Activated naive CD4-positive, alpha-beta T cell treated with anti-CD3 and anti-CD28 coated beads, Interleukin-2, amount 50 U/mL, for 16 hours (primary cell): Measurements from ENCODE around the gene KCTD8.
A peak's percentile ranks its signal among the peaks of the same experiment; 100 is the strongest.

Experiments used
- DNase-seq: peaks from one replicate; pipeline ENCODE4 v3.0.0-alpha.2; 2020

KCTD8 gene

DNA sequence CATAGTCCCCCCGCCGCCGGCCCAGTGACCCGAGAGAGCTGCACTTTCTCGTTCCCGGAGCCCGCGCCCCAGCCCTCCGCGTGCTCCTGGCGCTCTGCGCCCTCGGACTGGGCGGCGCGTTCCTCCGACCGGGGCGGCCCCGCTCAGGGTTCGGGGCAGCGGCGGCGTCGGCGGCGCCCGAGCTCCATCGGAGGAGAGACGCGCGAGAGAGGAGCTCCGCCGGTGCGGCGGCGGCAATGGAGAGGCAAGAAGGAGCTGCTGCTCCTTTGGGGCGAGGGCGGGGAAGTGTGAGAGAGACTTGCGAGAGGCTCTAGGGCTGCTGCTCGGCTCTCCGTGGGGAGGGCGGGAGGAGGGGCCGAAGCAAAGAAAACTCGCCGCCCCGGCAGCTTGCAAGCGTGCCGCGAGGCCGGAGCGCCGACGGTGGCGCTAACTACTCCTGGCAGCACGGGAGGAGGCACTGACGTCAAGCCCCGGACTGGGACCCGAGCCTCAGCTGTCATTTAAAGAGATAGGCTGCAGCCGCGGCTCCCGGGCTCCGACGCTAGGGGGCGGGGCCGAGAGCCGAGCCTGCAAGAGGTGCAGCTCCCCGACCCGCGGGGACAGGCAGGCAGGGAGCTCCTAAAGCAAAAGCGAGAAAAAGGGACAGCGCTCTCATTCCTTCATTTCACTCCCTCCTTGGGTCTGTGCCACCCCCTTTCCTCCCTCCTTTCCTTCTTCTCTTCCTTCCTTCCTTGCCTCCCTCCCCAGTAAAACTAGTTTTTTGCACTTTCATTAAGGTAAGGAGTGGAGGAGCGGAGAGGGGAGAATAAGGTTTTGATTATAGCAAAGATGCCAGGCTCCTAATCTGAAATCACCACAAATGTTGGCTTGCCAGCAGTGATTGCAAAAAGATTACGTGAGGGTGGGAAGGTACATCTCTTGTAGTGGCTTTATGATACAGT is at the start of gene KCTD8:
KCTD8 (minus strand) TSS at position 289 of the 941 bp plus-strand sequence.
- DNase-seq = peak; percentile 60

GRCh38 chr4:44494810-44495701 is 46.4 kb upstream of the KCTD8 start:
- DNase-seq = no peak

- DNase-seq = no peak
These were observed 45.3 kb upstream of the KCTD8 start for GRCh38 chr4:44493924-44494323.

- DNase-seq = no peak
These were observed 38.7 kb upstream of the KCTD8 start for GRCh38 chr4:44487341-44487740.

DNA sequence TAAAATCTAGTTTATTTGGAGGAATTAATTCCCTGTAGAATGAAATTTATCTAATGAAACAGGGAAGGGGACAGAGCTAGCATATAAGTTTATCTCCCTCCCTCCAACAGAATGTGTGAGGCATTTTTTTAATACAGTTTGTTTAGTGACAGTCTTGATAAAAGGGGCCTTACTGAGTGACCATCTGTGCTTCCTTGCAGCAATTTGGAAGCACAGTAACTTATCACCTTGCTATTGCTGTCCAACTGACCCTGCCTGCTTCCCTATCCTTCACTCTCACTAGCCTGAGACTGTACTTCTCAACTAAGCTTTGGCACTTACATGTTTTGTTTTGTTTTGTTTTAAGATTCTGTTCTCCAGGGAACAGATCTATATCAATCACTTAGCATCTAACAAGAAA is 31.1 kb upstream of the KCTD8 start:
- no peak for DNase-seq

DNA sequence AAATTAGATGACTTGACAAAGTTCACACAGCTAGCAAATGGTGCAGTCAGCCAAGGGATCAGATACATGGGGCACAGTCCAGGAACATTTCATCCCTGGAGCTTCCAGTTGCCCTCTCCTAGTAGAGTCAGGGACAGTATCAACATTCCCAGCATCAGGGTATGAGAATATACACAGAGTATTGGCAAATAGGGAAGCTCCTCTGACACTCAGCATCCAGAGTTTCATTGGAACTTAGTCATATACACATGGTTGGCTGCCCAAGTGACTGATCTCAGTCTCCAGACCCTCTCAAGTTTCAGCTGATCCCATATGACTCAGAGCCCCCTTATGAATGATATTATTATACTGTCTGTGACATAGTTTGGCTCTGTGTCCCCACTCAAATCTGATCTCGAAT is 13.7 kb upstream of the KCTD8 start:
- DNase-seq = no peak

GRCh38 chr4:44447563-44448504 is 775 bp downstream of the KCTD8 start:
- peak; percentile 9 for DNase-seq

DNA sequence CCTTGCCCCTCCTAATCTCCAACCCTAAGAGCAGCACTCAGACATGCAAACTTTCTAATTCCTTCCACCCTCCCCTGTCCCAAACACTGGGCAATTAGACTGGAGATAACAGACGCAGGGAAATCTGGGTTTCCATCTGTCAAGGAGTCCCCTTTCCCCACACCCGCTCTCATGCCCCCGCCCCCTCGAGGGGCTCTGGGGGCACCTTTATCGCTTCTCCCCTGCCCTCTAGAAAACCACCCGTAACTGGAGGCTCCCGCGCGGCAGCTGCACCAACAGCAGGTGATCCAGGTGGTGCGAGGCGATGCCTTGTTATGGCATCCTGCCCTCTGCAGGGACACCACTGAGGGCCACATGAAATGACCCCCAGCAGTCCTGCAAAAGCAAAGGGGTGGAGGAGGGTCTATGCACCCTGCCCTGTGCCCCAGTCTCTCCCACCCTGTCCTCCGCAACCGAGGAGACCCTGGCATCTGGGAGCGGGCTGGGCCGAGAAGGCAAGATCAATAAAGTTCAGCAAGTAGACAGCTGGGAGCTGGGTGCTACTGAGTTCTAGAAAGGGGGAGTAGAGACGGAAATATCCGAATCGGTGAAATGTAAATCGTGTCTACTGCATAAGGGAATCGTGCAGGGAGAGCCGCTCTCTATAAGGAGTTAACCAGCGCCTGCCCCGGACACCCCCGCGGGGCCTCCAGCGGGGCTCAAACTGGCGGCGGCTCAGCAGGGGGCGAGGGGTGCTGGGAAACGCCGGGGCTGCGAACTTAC is 1.6 kb downstream of the KCTD8 start:
- no peak for DNase-seq

DNA sequence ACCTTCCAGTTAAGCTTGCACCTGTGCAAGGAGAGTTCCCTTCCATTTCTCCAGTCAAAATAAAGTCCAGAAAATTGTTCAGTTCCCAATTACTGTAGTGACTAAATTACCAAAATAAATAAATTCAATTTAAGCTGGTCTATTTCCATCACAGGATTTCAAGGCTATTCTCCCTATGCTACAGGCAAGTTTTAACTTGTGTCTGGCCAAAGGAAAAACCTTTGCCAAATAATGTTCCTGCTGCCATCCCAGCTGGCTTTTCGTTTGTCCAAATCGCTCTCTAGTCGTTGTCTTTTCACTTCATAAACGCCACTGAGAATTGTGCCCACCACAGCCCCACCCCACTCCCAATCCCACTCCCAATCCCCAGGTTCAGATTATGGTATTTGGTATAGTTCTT is 2.4 kb downstream of the KCTD8 start:
- no peak for DNase-seq

DNA sequence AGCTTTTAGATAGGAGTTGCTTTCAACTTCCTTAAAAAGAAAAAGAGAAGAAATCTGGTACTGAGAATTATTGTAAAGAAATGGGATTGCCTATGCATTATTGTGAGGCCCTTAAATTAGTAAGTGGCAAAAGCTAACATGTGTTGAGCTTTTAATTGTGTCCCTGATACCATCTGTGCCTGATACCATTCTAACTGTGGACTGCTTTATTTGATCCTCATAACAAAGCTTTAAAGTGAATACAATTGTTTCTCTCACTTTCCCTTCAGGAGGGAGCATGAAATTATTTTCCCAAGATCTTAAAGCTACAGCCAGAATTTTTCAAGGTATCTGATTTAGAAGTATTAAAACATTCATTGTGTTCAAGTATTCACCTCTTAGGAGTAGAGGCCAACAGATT is 9.9 kb downstream of the KCTD8 start:
- no peak for DNase-seq

GRCh38 chr4:44434247-44434646 is 14.4 kb downstream of the KCTD8 start:
- no peak for DNase-seq

- no peak for DNase-seq
These were observed 22.9 kb downstream of the KCTD8 start for GRCh38 chr4:44425614-44426208.

- no peak for DNase-seq
These were observed 25.7 kb downstream of the KCTD8 start for GRCh38 chr4:44422912-44423311.

GRCh38 chr4:44421330-44422065 is 27.1 kb downstream of the KCTD8 start:
- DNase-seq = no peak

DNA sequence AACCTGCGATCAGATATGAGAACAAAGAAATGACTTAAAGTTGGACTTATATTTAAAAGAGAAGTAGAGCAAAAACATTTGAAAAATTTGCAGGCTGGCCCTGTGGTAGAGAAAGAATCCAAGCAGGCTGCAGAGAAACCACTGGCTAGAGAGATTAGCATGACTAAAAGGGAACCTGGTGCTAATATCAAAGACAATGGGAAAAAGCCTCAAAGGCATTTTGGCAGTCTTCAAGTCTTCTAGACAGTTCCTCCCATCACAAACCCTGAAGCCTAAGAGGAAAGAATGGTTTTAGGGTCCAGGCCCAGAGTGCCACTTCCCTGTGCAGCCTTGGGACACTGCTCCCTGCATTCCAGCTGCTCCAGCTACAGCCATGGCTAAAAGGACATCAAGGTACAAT is 33.4 kb downstream of the KCTD8 start:
- DNase-seq = no peak

- DNase-seq = no peak
These were observed 80.0 kb downstream of the KCTD8 start for GRCh38 chr4:44368413-44369167.

DNA sequence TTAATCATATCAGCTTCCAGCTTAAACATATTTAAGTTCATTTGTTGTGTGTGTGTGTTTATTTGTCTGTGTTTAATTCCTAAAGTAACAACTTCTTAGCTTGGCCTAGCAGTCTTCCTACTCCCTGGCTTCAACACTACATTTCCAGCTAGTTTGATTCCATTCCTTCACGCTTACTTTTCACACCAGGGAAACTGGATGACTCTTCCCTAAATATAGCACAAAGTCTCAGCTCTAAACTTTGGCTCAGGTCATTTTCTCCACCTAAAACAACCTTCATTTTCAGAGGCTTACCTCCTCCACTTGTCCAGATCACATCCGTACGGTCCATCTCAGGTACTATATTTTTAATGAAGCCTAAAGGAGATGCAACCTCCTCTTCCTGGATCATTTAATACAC is 94.4 kb downstream of the KCTD8 start:
- no peak for DNase-seq

GRCh38 chr4:44351069-44351468 is 97.5 kb downstream of the KCTD8 start:
- DNase-seq = no peak

GRCh38 chr4:44342800-44343199 is 105.8 kb downstream of the KCTD8 start:
- no peak for DNase-seq

GRCh38 chr4:44326741-44327140 is 121.9 kb downstream of the KCTD8 start:
- no peak for DNase-seq
